GM18867 (cell line): Measurements from ENCODE around the gene MILR1.
"Not testable (repeated sequence)": the region's sequence is repeated elsewhere in the genome, so short reads cannot be mapped to it uniquely, and the experiment has no call there.

Source experiments
- ATAC-seq: cut with Tn5 transposase; IDR thresholded peaks from one replicate; pipeline ENCODE4 v1.9.1; 2021; ENCODE audit warnings: mild to moderate bottlenecking, moderate library complexity; ENCODE audit not compliant: unreplicated experiment

Gene MILR1

GRCh38 chr17:64466019-64466735 lies 17.3 kb downstream of the MILR1 start:
- ATAC-seq = no peak

GRCh38 chr17:64466834-64467233 lies 17.9 kb downstream of the MILR1 start:
- not testable (repeated sequence) for ATAC-seq

- ATAC-seq = no peak
Observed at GRCh38 chr17:64470625-64471024, 21.7 kb downstream of the MILR1 start.

GRCh38 chr17:64471440-64471839 lies 22.5 kb downstream of the MILR1 start:
- ATAC-seq = no peak

GRCh38 chr17:64472564-64472963 lies 23.6 kb downstream of the MILR1 start:
- ATAC-seq = no peak

- no peak for ATAC-seq
Observed at GRCh38 chr17:64477849-64478248, 28.9 kb downstream of the MILR1 start.

- ATAC-seq = no peak
Observed at GRCh38 chr17:64480951-64481350, 32.0 kb downstream of the MILR1 start.

GRCh38 chr17:64484380-64484779 lies 35.5 kb downstream of the MILR1 start:
- ATAC-seq = no peak

GRCh38 chr17:64488301-64488700 lies 39.4 kb downstream of the MILR1 start:
- no peak for ATAC-seq

GRCh38 chr17:64491034-64491860 lies 42.3 kb downstream of the MILR1 start:
- ATAC-seq = no peak

GRCh38 chr17:64491994-64492393 lies 43.1 kb downstream of the MILR1 start:
- no peak for ATAC-seq

- ATAC-seq = no peak
Observed at GRCh38 chr17:64492481-64493109, 43.7 kb downstream of the MILR1 start.

GRCh38 chr17:64494121-64494520 lies 45.2 kb downstream of the MILR1 start:
- ATAC-seq = no peak

GRCh38 chr17:64495300-64495699 lies 46.4 kb downstream of the MILR1 start:
- not testable (repeated sequence) for ATAC-seq

GRCh38 chr17:64496348-64496785 lies 47.5 kb downstream of the MILR1 start:
- no peak for ATAC-seq

- ATAC-seq = peak; percentile 85
Observed at GRCh38 chr17:64496786-64497564, 48.1 kb downstream of the MILR1 start, which contains the start of gene POLG2. TSS of gene POLG2 (minus strand) at chr17:64497054. CDS start at chr17:64496968, 86 bp downstream.

- no peak for ATAC-seq
Observed at GRCh38 chr17:64497565-64498035, 48.7 kb downstream of the MILR1 start.

- no peak for ATAC-seq
Observed at GRCh38 chr17:64498308-64499203, 49.6 kb downstream of the MILR1 start.

GRCh38 chr17:64499805-64500486 lies 51.0 kb downstream of the MILR1 start:
- ATAC-seq = no peak
